ENCODE data around the gene PDE6H.

PDE6H gene

GRCh38 chr12:14951851-14952250, 21.0 kb upstream of the PDE6H start:
- no peak for DNase-seq (ENCODE audit: low spot score)

GRCh38 chr12:14952299-14952921, 20.4 kb upstream of the PDE6H start:
- peak; percentile 70 for DNase-seq (ENCODE audit: low spot score)

GRCh38 chr12:14953752-14954151, 19.1 kb upstream of the PDE6H start:
- no peak for DNase-seq (ENCODE audit: low spot score)

- DNase-seq (ENCODE audit: low spot score): no peak
These were observed 18.6 kb upstream of the PDE6H start for GRCh38 chr12:14954269-14954668.

GRCh38 chr12:14956024-14956891, 16.6 kb upstream of the PDE6H start:
- no peak for DNase-seq (ENCODE audit: low spot score)

GRCh38 chr12:14956905-14957304, 15.9 kb upstream of the PDE6H start:
- DNase-seq (ENCODE audit: low spot score): no peak

- DNase-seq (ENCODE audit: low spot score): no peak
These were observed 15.2 kb upstream of the PDE6H start for GRCh38 chr12:14957551-14958168.

GRCh38 chr12:14958361-14959125, 14.3 kb upstream of the PDE6H start:
- no peak for DNase-seq (ENCODE audit: low spot score)

- no peak for DNase-seq (ENCODE audit: low spot score)
These were observed 13.8 kb upstream of the PDE6H start for GRCh38 chr12:14959126-14959440.

- no peak for DNase-seq (ENCODE audit: low spot score)
These were observed 13.4 kb upstream of the PDE6H start for GRCh38 chr12:14959463-14959862.

- DNase-seq (ENCODE audit: low spot score): no peak
These were observed 12.8 kb upstream of the PDE6H start for GRCh38 chr12:14959916-14960496.

GRCh38 chr12:14960548-14961465, 12.0 kb upstream of the PDE6H start:
- DNase-seq (ENCODE audit: low spot score): peak; percentile 34

GRCh38 chr12:14961466-14962152, 11.2 kb upstream of the PDE6H start, which contains the start of gene ARHGDIB:
ARHGDIB (minus strand) TSS chr12:14961601; CDS start chr12:14950712, 10,889 bp downstream.
- peak; percentile 48 for DNase-seq (ENCODE audit: low spot score)

GRCh38 chr12:14962153-14962539, 10.7 kb upstream of the PDE6H start:
- DNase-seq (ENCODE audit: low spot score): no peak

GRCh38 chr12:14962797-14963196, 10.0 kb upstream of the PDE6H start:
- no peak for DNase-seq (ENCODE audit: low spot score)

- no peak for DNase-seq (ENCODE audit: low spot score)
These were observed 9.3 kb upstream of the PDE6H start for GRCh38 chr12:14963520-14963919.

GRCh38 chr12:14964406-14964805, 8.4 kb upstream of the PDE6H start:
- no peak for DNase-seq (ENCODE audit: low spot score)

GRCh38 chr12:14965221-14965620, 7.6 kb upstream of the PDE6H start:
- DNase-seq (ENCODE audit: low spot score): no peak

GRCh38 chr12:14968478-14968877, 4.4 kb upstream of the PDE6H start:
- no peak for DNase-seq (ENCODE audit: low spot score)

- no peak for DNase-seq (ENCODE audit: low spot score)
These were observed 2.4 kb upstream of the PDE6H start for GRCh38 chr12:14970473-14970872.

Measured in Ammon's horn (tissue), 1 donor.